Pancreas (tissue), 10 donors: Measurements from ENCODE around the gene SYP. TPM values are rescaled to one million over a fixed set of nuclear protein-coding genes. Genes with fewer than 3 reads are reported as not detected.

ENCODE experiments used
- ATAC-seq, 4 donors: fragments of 200-7000 bp; cut with Tn5 transposase; one replicate each; pipeline versions ENCODE4 v1.8.0 to v1.9.1; 2020; ENCODE audit warnings: mild to moderate bottlenecking in 4 of 4, moderate library complexity in 4 of 4
- DNase-seq, 6 donors: peaks; one replicate each; pipeline ENCODE4 v3.0.0-alpha.2; 2020
- FAIRE-seq: peaks from 2 replicates; lab custom pipeline; 2012; peaks lifted over from hg19 to GRCh38; lab: Jason Lieb, UNC
- H3K27ac ChIP-seq, 4 donors: fragments of 200-600 bp; sonication (generic); 1 replicate in 3 of 4; 2 replicates in 1 of 4; pipeline versions ENCODE4 v1.5.0 to v1.8.0; 2020
- H3K27me3 ChIP-seq, 4 donors: fragments of 200-600 bp; one replicate each; pipeline ENCODE4 v1.8.0; 2021
- H3K36me3 ChIP-seq, 3 donors: fragments of 200-600 bp; sonication (generic) in 1 of 3; one replicate each; pipeline versions ENCODE4 v1.5.0 to v1.8.0; 2020 to 2021
- H3K4me1 ChIP-seq, 3 donors: fragments of 200-600 bp; one replicate each; pipeline ENCODE4 v1.8.0; 2021
- H3K4me3 ChIP-seq, 4 donors: fragments of 200-600 bp; sonication (generic) in 2 of 4; one replicate each; pipeline versions ENCODE4 v1.5.0 to v1.8.0; 2020 to 2021
- H3K9me3 ChIP-seq, 4 donors: fragments of 200-600 bp; one replicate each; pipeline ENCODE4 v1.8.0; 2021
- CTCF ChIP-seq, 4 donors: fragments of 200-600 bp; sonication (generic) in 3 of 4; IDR thresholded peaks; one replicate each; pipeline versions ENCODE4 v1.5.0 to v1.8.0; 2021; ENCODE audit warnings: antibody characterized with exemption in 4 of 4
- WGBS, 2 donors: extraction: QIAGEN DNeasy Blood & Tissue Kit; methylation state at CpG; one replicate each; pipeline ENCODE4 v1.1.7; 2013; 5-methylcytosine and 5-hydroxymethylcytosine counted together
- intact Hi-C, 3 donors: fragments of 100-400 bp; cut with DNase I; formaldehyde crosslinking; loops; one replicate each; pipeline versions ENCODE4 v1.11.1 to v1.14.2; 2022
- polyA plus RNA-seq, 2 donors: library from polyadenylated mRNA; stranded (reverse); fragments of 200-250 nt; gene quantifications; one replicate each; pipeline ENCODE4 v1.2.3, GENCODE V29; 2013
- total RNA-seq, 6 donors: library from RNA; stranded (reverse); fragmentation: NEBNext Ultra II Directional in 4 of 6; extraction: Animal tissue kit (Norgen Biotek cat#: 25700) in 4 of 6; gene quantifications; one replicate each; pipeline versions ENCODE4 v1.2.1 to v1.2.4, GENCODE V29; 2021 to 2023
- donor health status: healthy with polysubstance abuse.
- donor health status: DM: no; HTN: no; CAD: no; lungs with moderate emphysema.
- donor health status: DM: no; HTN: no; CAD: no.
- donor health status: control.
- donor health status: control.
- donor health status: Bipolar disorder and iron deficiency.
- donor health status: DM: yes; HTN: yes; CAD: no.
- donor health status: DM: no; HTN: no; CAD: no.
- donor health status: DM: no; HTN: no; CAD: no.
- donor health status: DM: yes; HTN: yes; CAD: no.

The SYP gene
- total and polyA plus RNA-seq, 8 donors, result 2.0 to 41.7 (median 6.7) TPM

GRCh38 chrX:49247346-49247745 is 47.4 kb upstream of the SYP start:
- intact Hi-C loops, result no loop called here
- Histone ChIP-seq H3K27me3 (no peaks in the 10 kb centered on the region), H3K27ac (no peak overlapping the region), H3K4me1 (no peaks in the 10 kb centered on the region), H3K4me3 (no peak overlapping the region), H3K9me3 (no peaks in the 10 kb centered on the region), H3K36me3 (no peaks in the 10 kb centered on the region)
- DNase-seq (peak in 1 of 6 donors; percentile 62), FAIRE-seq (no peak), ATAC-seq (no peak)
- 85 to 92% methylated on average over 10 to 11 of the region's 11 CpGs for WGBS, 2 donors
- TF ChIP-seq CTCF (IDR thresholded peaks at IDR 0.05), result no peak

- FAIRE-seq (no peak), DNase-seq (peak in 1 of 6 donors; percentile 45), ATAC-seq (no peak)
- Histone ChIP-seq H3K36me3 (no peaks in the 10 kb centered on the region), H3K4me3 (no peak overlapping the region), H3K4me1 (no peaks in the 10 kb centered on the region), H3K9me3 (no peaks in the 10 kb centered on the region), H3K27ac (no peak overlapping the region), H3K27me3 (no peaks in the 10 kb centered on the region)
- 94% methylated on average over 7 to 10 of the region's 10 CpGs for WGBS, 2 donors
- TF ChIP-seq CTCF (IDR thresholded peaks at IDR 0.05), result no peak
- intact Hi-C loops, result no loop called here
Measured at GRCh38 chrX:49246541-49246940, 46.5 kb upstream of the SYP start.

- WGBS, 2 donors, result 81 to 91% methylated on average over 2 of the region's 2 CpGs
- H3K4me3 ChIP-seq, result no peak overlapping the region
- H3K27me3 ChIP-seq, result no peaks in the 10 kb centered on the region
- DNase-seq, result no peak
- no peak for FAIRE-seq
- no peaks in the 10 kb centered on the region for H3K4me1 ChIP-seq
- intact Hi-C loops, result no loop called here
- H3K36me3 ChIP-seq, result no peaks in the 10 kb centered on the region
- no peaks in the 10 kb centered on the region for H3K9me3 ChIP-seq
- no peak for TF ChIP-seq CTCF (IDR thresholded peaks at IDR 0.05)
- ATAC-seq, result no peak
- H3K27ac ChIP-seq, result no peak overlapping the region
Measured at GRCh38 chrX:49244207-49244606, 44.2 kb upstream of the SYP start.

- TF ChIP-seq CTCF (IDR thresholded peaks at IDR 0.05), result no peak
- Histone ChIP-seq H3K27ac (no peak overlapping the region), H3K9me3 (no peaks in the 10 kb centered on the region), H3K4me3 (no peak overlapping the region), H3K27me3 (peaks cover 0 to 4% (median 0%) of the 10 kb centered on the region in 4 donors), H3K4me1 (no peaks in the 10 kb centered on the region), H3K36me3 (no peaks in the 10 kb centered on the region)
- ATAC-seq (no peak), FAIRE-seq (no peak), DNase-seq (peak in 1 of 6 donors; percentile 66)
- intact Hi-C loops, result no loop called here
- 84 to 93% methylated on average over 12 of the region's 12 CpGs for WGBS, 2 donors
Measured at GRCh38 chrX:49243166-49243565, 43.2 kb upstream of the SYP start.

GRCh38 chrX:49242545-49243066 is 42.6 kb upstream of the SYP start:
- no peaks in the 10 kb centered on the region for H3K9me3 ChIP-seq
- ATAC-seq (no peak), FAIRE-seq (no peak), DNase-seq (peak in 1 of 6 donors; percentile 37)
- no peak overlapping the region for H3K27ac ChIP-seq
- H3K4me3 ChIP-seq, result no peak overlapping the region
- TF ChIP-seq CTCF (IDR thresholded peaks at IDR 0.05), result no peak
- peaks cover 0 to 4% (median 0%) of the 10 kb centered on the region in 4 donors for H3K27me3 ChIP-seq
- H3K36me3 ChIP-seq, result no peaks in the 10 kb centered on the region
- WGBS, 2 donors, result 78 to 92% methylated on average over 12 of the region's 12 CpGs
- no peaks in the 10 kb centered on the region for H3K4me1 ChIP-seq
- intact Hi-C loops, result no loop called here
